Measurements from ENCODE around the gene FREM1.

DNA sequence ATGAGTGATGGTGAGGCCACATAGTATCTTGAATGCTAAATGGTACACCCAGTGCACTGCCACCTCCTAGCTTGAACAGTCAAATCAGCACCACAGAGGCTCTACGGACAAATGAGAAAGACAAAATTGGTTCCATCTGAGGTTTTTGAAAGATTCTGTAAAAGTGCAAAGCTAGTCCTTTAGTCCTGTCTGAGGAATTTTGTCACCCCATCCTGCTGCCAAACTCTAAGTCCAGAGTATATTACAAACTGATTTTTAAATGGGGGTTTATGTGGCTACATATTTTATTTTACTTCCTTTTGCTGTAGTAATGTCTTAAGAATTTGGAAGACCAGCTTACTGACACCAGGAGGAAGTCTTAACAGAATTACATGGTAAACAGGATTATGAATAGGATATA, 7.7 kb downstream of the FREM1 start:
- TF ChIP-seq, protein P1, sequence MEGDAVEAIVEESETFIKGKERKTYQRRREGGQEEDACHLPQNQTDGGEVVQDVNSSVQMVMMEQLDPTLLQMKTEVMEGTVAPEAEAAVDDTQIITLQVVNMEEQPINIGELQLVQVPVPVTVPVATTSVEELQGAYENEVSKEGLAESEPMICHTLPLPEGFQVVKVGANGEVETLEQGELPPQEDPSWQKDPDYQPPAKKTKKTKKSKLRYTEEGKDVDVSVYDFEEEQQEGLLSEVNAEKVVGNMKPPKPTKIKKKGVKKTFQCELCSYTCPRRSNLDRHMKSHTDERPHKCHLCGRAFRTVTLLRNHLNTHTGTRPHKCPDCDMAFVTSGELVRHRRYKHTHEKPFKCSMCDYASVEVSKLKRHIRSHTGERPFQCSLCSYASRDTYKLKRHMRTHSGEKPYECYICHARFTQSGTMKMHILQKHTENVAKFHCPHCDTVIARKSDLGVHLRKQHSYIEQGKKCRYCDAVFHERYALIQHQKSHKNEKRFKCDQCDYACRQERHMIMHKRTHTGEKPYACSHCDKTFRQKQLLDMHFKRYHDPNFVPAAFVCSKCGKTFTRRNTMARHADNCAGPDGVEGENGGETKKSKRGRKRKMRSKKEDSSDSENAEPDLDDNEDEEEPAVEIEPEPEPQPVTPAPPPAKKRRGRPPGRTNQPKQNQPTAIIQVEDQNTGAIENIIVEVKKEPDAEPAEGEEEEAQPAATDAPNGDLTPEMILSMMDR (IDR thresholded peaks at IDR 0.05; ENCODE audit: insufficient read depth, low read length, poor library complexity, severe bottlenecking), result no peak
- TF ChIP-seq EZH2phosphoT487 (conservative IDR thresholded peaks at IDR 0.05; ENCODE audit: low read length), result no peak

Data from SU-DHL-6 (cell line).